Erythroblast (primary cell): ENCODE data around the gene LRP11.
"Not testable (repeated sequence)": the region's sequence is repeated elsewhere in the genome, so short reads cannot be mapped to it uniquely, and the experiment has no call there.

Experiments used
- GATA1 ChIP-seq: IDR thresholded peaks from 2 replicates; pipeline ENCODE4 v1.6.1; 2011; ENCODE audit warnings: low read depth, mild to moderate bottlenecking, control low read depth, low read length, moderate library complexity
- POLR2A ChIP-seq: IDR thresholded peaks from 2 replicates; pipeline ENCODE4 v1.6.1; 2011; ENCODE audit warnings: mild to moderate bottlenecking, low read length

- TF ChIP-seq POLR2A, GATA1: not testable (repeated sequence)
Measured at GRCh38 chr6:149848343-149848742, 15.8 kb downstream of the LRP11 start.
